ENCODE measurements around the gene UCP2. TPM values are rescaled to one million over a fixed set of nuclear protein-coding genes. Genes with fewer than 3 reads are reported as not detected.
A peak's percentile ranks its signal among the peaks of the same experiment; 100 is the strongest.

UCP2 gene, protein sequence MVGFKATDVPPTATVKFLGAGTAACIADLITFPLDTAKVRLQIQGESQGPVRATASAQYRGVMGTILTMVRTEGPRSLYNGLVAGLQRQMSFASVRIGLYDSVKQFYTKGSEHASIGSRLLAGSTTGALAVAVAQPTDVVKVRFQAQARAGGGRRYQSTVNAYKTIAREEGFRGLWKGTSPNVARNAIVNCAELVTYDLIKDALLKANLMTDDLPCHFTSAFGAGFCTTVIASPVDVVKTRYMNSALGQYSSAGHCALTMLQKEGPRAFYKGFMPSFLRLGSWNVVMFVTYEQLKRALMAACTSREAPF
- 104 TPM for total RNA-seq
- polyA plus RNA-seq (ENCODE audit: insufficient read depth, low read depth, low replicate concordance), result 36.4 TPM
- long read RNA-seq, donor 1, transcript UCP2-201 (8 exons, 2,113 nt), result major isoform, 7 of 9 reads
- long read RNA-seq, donor 1, partial matches to known transcripts, result 0 of 9 reads
- long read RNA-seq, donor 1, other reads (novel, unspliced or antisense), result 0 of 9 reads
- long read RNA-seq, donor 2, transcript UCP2-201 (8 exons, 2,113 nt), result major isoform, 17 of 18 reads
- long read RNA-seq, donor 2, partial matches to known transcripts, result 0 of 18 reads
- long read RNA-seq, donor 2, other reads (novel, unspliced or antisense), result 0 of 18 reads
- long read RNA-seq, donor 3, transcript UCP2-201 (8 exons, 2,113 nt), result major isoform, 16 of 23 reads
- long read RNA-seq, donor 3, partial matches to known transcripts, result 5 of 23 reads
- long read RNA-seq, donor 3, other reads (novel, unspliced or antisense), result 0 of 23 reads
- long read RNA-seq, donor 4, transcript UCP2-201 (8 exons, 2,113 nt), result major isoform, 9 of 9 reads
- long read RNA-seq, donor 4, partial matches to known transcripts, result 0 of 9 reads
- long read RNA-seq, donor 4, other reads (novel, unspliced or antisense), result 0 of 9 reads
- long read RNA-seq, donor 5, partial matches to known transcripts, result 0 of 1 reads
- long read RNA-seq, donor 5, other reads (novel, unspliced or antisense), result 0 of 1 reads
- long read RNA-seq, donor 6, partial matches to known transcripts, result 0 of 5 reads
- long read RNA-seq, donor 6, other reads (novel, unspliced or antisense), result 0 of 5 reads
- long read RNA-seq, donor 7, transcript UCP2-201 (8 exons, 2,113 nt), result major isoform, 20 of 42 reads
- long read RNA-seq, donor 7, partial matches to known transcripts, result 13 of 42 reads
- long read RNA-seq, donor 7, other reads (novel, unspliced or antisense), result 9 of 42 reads
- long read RNA-seq, donor 8, transcript UCP2-201 (8 exons, 2,113 nt), result major isoform, 12 of 26 reads
- long read RNA-seq, donor 8, partial matches to known transcripts, result 14 of 26 reads
- long read RNA-seq, donor 8, other reads (novel, unspliced or antisense), result 0 of 26 reads
- long read RNA-seq, donor 9, transcript UCP2-201 (8 exons, 2,113 nt), result major isoform, 6 of 12 reads
- long read RNA-seq, donor 9, partial matches to known transcripts, result 5 of 12 reads
- long read RNA-seq, donor 9, other reads (novel, unspliced or antisense), result 0 of 12 reads
- long read RNA-seq, donor 10, transcript UCP2-201 (8 exons, 2,113 nt), result major isoform, 12 of 12 reads
- long read RNA-seq, donor 10, partial matches to known transcripts, result 0 of 12 reads
- long read RNA-seq, donor 10, other reads (novel, unspliced or antisense), result 0 of 12 reads

DNA sequence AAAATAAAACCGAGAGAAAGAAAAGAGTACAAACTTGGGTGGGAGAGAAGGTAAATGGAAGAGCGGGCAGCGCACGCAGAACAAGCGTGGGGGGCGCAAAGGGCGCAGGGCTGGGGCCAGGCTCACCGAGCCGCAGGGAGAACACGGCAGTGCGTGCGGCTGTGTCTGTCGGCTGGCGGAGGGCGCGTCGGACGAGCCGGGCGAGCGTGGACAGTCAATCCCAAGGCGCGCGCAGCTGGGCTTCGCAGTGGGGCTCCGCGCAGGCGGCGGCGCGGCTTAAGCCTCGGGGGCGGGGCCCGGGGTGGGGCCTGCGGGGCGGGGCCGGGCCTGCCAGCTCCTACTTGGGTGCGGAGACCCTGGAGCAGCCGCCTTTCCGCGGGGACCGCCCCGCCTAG is at the start of gene UCP2:
Gene UCP2 (minus strand): TSS at position 249 of the 395 bp plus-strand sequence. CDS start 4,465 bp downstream, outside the sequence.
- Histone ChIP-seq H3K36me3 (ENCODE audit: control insufficient read depth in 2 of 3, insufficient read depth in 3 of 3, low read length in 3 of 3) (no peaks in the 10 kb centered on the region), H3K9me3 (ENCODE audit: control insufficient read depth in 2 of 3, insufficient read depth in 1 of 3, low read length in 3 of 3) (no peaks in the 10 kb centered on the region), H3K4me1 (ENCODE audit: control insufficient read depth in 2 of 3, insufficient read depth in 2 of 3, low read depth in 1 of 3, low read length in 3 of 3) (peaks cover 0 to 9% (median 6%) of the 10 kb centered on the region in 3 donors), H3K9ac (ENCODE audit: low read length in 3 of 3) (peak within 1 kb of the TSS; percentile 21 to 86 (median 79)), H3K27me3 (ENCODE audit: control insufficient read depth, insufficient read depth, low read length) (no peaks in the 10 kb centered on the region), H3K27ac (ENCODE audit: low read depth in 2 of 2, low read length in 2 of 2) (peak within 1 kb of the TSS; percentile 67 to 93), H3K4me3 (ENCODE audit: low read length in 3 of 3) (peak within 1 kb of the TSS; percentile 59 to 93 (median 89))
- peak; percentile 87 to 95 (median 91) for DNase-seq
- FAIRE-seq, result no peak
- intact Hi-C loops (cut with DNase I), result no loop called here
- TF ChIP-seq, protein P1, sequence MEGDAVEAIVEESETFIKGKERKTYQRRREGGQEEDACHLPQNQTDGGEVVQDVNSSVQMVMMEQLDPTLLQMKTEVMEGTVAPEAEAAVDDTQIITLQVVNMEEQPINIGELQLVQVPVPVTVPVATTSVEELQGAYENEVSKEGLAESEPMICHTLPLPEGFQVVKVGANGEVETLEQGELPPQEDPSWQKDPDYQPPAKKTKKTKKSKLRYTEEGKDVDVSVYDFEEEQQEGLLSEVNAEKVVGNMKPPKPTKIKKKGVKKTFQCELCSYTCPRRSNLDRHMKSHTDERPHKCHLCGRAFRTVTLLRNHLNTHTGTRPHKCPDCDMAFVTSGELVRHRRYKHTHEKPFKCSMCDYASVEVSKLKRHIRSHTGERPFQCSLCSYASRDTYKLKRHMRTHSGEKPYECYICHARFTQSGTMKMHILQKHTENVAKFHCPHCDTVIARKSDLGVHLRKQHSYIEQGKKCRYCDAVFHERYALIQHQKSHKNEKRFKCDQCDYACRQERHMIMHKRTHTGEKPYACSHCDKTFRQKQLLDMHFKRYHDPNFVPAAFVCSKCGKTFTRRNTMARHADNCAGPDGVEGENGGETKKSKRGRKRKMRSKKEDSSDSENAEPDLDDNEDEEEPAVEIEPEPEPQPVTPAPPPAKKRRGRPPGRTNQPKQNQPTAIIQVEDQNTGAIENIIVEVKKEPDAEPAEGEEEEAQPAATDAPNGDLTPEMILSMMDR (IDR thresholded peaks at IDR 0.05; ENCODE audit: borderline replicate concordance, extremely low read depth, insufficient read depth), result no peak

DNA sequence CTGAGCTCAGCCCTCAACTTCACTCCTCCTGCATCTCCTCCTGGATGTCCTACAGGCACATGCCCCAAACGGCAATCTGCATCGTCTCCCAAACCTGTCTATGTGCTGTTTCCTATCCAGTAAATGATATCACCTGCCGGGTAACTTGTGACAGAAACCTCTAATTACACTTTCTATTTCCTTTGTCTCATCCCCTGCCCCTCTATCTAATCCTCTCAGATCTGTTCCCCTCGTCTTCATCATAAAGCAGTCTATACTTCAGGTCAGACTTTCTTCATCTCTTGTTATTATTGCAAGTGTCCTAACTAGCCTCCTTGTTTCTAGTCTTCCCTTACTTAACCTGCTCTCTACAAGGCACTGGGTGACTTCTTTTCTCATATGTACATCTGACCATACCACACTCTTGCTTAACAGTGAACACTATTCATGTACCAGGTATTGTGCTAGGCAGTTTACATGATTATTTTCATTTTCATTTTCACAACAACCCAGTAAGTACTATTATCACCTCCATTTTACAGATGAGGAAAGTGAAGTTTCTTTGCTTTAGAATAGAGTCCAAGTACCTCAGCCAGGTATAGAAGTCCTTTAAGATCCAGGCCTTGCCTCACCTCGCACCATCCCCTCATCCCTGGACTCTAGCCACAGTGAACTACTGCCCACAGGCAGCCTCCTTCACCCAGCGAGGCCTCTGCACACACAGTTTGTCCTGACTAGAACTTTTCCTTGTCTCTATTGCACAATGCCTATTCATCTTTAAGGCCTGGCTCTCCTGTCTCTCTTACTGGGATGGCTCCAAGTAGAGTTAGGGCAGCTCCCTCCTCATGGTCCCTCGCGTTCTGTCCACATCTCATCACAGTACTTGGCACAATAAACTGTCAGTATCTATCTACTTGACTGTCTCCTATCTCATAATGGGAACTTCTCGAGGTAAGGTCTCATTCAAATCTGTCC is 48.4 kb upstream of the UCP2 start:
- Histone ChIP-seq H3K27ac (ENCODE audit: low read depth in 2 of 2, low read length in 2 of 2) (no peak overlapping the region), H3K4me1 (ENCODE audit: control insufficient read depth in 2 of 3, insufficient read depth in 2 of 3, low read depth in 1 of 3, low read length in 3 of 3) (no peaks in the 10 kb centered on the region), H3K9ac (ENCODE audit: low read length in 3 of 3) (no peak overlapping the region), H3K27me3 (ENCODE audit: control insufficient read depth, insufficient read depth, low read length) (no peaks in the 10 kb centered on the region), H3K4me3 (ENCODE audit: low read length in 3 of 3) (no peak overlapping the region), H3K9me3 (ENCODE audit: control insufficient read depth in 2 of 3, insufficient read depth in 1 of 3, low read length in 3 of 3) (no peaks in the 10 kb centered on the region), H3K36me3 (ENCODE audit: control insufficient read depth in 2 of 3, insufficient read depth in 3 of 3, low read length in 3 of 3) (peaks cover 3 to 18% (median 17%) of the 10 kb centered on the region in 3 donors)
- no peak for DNase-seq
- no peak for FAIRE-seq
- intact Hi-C loops (cut with DNase I), result no loop called here
- TF ChIP-seq, protein P1 (IDR thresholded peaks at IDR 0.05; ENCODE audit: borderline replicate concordance, extremely low read depth, insufficient read depth), result no peak
